Left ventricle myocardium inferior (tissue), 1 donor: Measurements from ENCODE around the gene SCFD2. TPM values are rescaled to one million over a fixed set of nuclear protein-coding genes. Genes with fewer than 3 reads are reported as not detected.

ENCODE experiments used
- DNase-seq: peaks from one replicate; pipeline ENCODE4 v3.0.0-alpha.2; 2020
- H3K27ac ChIP-seq: fragments of 200-600 bp; replicated peaks from 2 replicates; pipeline ENCODE4 v1.8.0; 2021
- H3K27me3 ChIP-seq: fragments of 200-600 bp; 2 replicates; pipeline ENCODE4 v1.8.0; 2021; ENCODE audit warnings: low read depth
- H3K36me3 ChIP-seq: fragments of 200-600 bp; 2 replicates; pipeline ENCODE4 v1.8.0; 2021
- H3K4me1 ChIP-seq: fragments of 200-600 bp; 2 replicates; pipeline ENCODE4 v1.8.0; 2021
- H3K4me3 ChIP-seq: fragments of 200-600 bp; 2 replicates; pipeline ENCODE4 v1.8.0; 2021; ENCODE audit warnings: mild to moderate bottlenecking, moderate library complexity
- H3K9me3 ChIP-seq: fragments of 200-600 bp; replicated peaks from 2 replicates; pipeline ENCODE4 v1.8.0; 2021
- CTCF ChIP-seq: fragments of 200-600 bp; IDR thresholded peaks from 2 replicates; pipeline ENCODE4 v1.8.0; 2021; ENCODE audit warnings: antibody characterized with exemption, mild to moderate bottlenecking, borderline replicate concordance
- intact Hi-C: fragments of 100-400 bp; cut with micrococcal nuclease; formaldehyde crosslinking; loops from one replicate; pipeline ENCODE4 v1.11.0; 2022
- total RNA-seq: library from RNA; stranded (reverse); fragmentation: NEBNext Ultra II Directional; extraction: Animal tissue kit (Norgen Biotek cat#: 25700); gene quantifications from one replicate; pipeline ENCODE4 v1.2.1, GENCODE V29; 2021
- donor health status: DM: no; HTN: yes; CAD: no; lungs with severe emphysema.

The SCFD2 gene
- total RNA-seq, 1 donor from 2014 or later: 9.3 TPM

DNA sequence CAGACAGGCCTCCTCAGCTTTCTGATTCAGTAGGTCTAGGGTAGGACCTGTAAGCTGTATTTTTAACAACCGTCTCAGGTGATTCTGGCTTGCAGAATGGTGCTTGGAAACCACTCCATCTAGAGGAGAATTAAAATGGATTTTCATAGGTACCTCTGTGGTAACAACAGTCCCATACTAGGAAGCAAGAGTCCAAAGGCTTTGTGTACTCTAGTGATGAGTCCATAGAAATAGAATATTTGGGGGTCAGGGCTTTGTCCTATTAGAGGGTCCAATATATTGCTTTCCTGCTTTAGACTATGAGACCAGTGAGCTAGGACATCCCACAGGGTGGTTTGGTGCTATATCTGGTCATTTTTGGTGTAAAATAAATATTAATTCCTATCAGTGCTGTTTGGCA is 242.0 kb downstream of the SCFD2 start:
- Histone ChIP-seq H3K9me3 (no peaks in the 10 kb centered on the region), H3K4me3 (no peak overlapping the region), H3K36me3 (no peaks in the 10 kb centered on the region), H3K27me3 (no peaks in the 10 kb centered on the region), H3K4me1 (peaks cover 51% of the 10 kb centered on the region), H3K27ac (no peak overlapping the region)
- intact Hi-C loops: no loop called here
- TF ChIP-seq CTCF: no peak
- no peak for DNase-seq

GRCh38 chr4:53123171-53123570 is 242.7 kb downstream of the SCFD2 start:
- H3K9me3 ChIP-seq: no peaks in the 10 kb centered on the region
- no peak overlapping the region for H3K27ac ChIP-seq
- no peak for TF ChIP-seq CTCF
- peaks cover 49% of the 10 kb centered on the region for H3K4me1 ChIP-seq
- no peak overlapping the region for H3K4me3 ChIP-seq
- DNase-seq: no peak
- H3K36me3 ChIP-seq: no peaks in the 10 kb centered on the region
- no peaks in the 10 kb centered on the region for H3K27me3 ChIP-seq
- intact Hi-C loops: no loop called here

GRCh38 chr4:53122280-53123116 is 243.4 kb downstream of the SCFD2 start:
- DNase-seq: no peak
- H3K27me3 ChIP-seq: no peaks in the 10 kb centered on the region
- intact Hi-C loops: no loop called here
- TF ChIP-seq CTCF: no peak
- H3K4me1 ChIP-seq: peaks cover 43% of the 10 kb centered on the region
- H3K9me3 ChIP-seq: no peaks in the 10 kb centered on the region
- H3K36me3 ChIP-seq: no peaks in the 10 kb centered on the region
- H3K4me3 ChIP-seq: no peak overlapping the region
- no peak overlapping the region for H3K27ac ChIP-seq

- peak overlapping the region; percentile 72 for H3K27ac ChIP-seq
- H3K4me3 ChIP-seq: no peak overlapping the region
- H3K9me3 ChIP-seq: no peaks in the 10 kb centered on the region
- H3K36me3 ChIP-seq: no peaks in the 10 kb centered on the region
- H3K4me1 ChIP-seq: peaks cover 40% of the 10 kb centered on the region
- DNase-seq: no peak
- TF ChIP-seq CTCF: no peak
- H3K27me3 ChIP-seq: no peaks in the 10 kb centered on the region
- intact Hi-C loops: no loop called here
Observed at GRCh38 chr4:53121264-53121865, 244.5 kb downstream of the SCFD2 start.

DNA sequence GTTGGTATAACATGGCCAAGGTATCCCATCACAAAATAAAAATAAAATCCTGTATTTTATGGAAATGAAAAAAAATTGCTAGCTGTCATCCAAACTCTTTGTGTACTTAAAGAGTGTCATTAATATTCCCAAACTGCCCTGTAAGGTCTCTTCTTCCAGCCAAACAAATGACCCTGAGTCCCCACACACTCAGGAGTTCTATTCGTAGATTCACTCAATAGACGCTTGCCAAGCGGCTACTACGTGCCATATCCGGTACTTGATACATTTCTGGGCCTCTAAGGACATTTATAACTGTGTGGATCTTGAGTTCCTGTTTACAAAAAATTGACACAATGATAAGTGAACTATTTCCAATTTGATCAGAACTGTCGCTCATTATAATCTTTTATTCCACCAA is 245.1 kb downstream of the SCFD2 start:
- no peak overlapping the region for H3K4me3 ChIP-seq
- intact Hi-C loops: no loop called here
- TF ChIP-seq CTCF: no peak
- peaks cover 40% of the 10 kb centered on the region for H3K4me1 ChIP-seq
- H3K27me3 ChIP-seq: no peaks in the 10 kb centered on the region
- H3K36me3 ChIP-seq: no peaks in the 10 kb centered on the region
- peak overlapping the region; percentile 72 for H3K27ac ChIP-seq
- no peaks in the 10 kb centered on the region for H3K9me3 ChIP-seq
- no peak for DNase-seq
